ENCODE data around the gene SRSF6.

Gene SRSF6

GRCh38 chr20:43465625-43465943, 7.9 kb downstream of the SRSF6 start:
- DNase-seq (ENCODE audit: low read depth) = no peak
- no peak for TF ChIP-seq CTCF (IDR thresholded peaks at IDR 0.05; ENCODE audit: control insufficient read depth, extremely low read depth, insufficient read depth)
- H3K4me3 ChIP-seq (ENCODE audit: low read depth, low read length) = no peak overlapping the region

- DNase-seq (ENCODE audit: low read depth) = no peak
- TF ChIP-seq CTCF (IDR thresholded peaks at IDR 0.05; ENCODE audit: control insufficient read depth, extremely low read depth, insufficient read depth) = no peak
Observed at GRCh38 chr20:43467589-43467988, 9.9 kb downstream of the SRSF6 start.

DNA sequence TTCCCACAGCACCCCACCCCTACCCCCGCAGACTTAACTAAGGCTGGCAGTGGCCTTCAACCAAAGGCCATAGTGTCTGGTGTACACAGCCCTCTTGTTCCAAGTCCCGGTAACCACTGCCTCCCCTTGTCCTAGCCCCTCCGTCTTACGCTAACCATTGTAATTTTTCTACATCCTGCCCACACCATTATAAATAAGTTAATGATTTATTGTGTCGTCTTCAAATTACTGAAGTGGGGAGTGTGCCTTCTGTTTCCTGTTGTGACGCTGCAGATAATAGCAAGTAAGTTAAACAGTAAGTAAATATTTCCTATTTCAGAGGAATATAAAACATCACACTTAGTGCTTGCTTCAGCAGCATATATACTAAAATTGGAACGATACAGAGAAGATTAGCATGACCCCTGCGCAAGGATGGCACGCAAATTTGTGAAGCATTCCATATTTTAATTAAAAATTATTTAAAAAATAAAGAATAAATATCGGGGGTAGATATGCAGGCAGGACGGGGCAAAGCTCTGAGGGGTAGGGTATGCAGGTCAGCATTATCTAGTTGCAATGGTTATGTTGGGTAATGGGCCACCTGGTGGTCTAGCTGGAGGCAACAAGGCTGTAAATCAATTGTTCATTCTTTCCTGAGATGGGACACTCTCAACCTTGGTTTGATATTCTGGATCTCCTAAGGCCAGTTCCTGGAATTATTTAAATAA, 15.1 kb downstream of the SRSF6 start:
- DNase-seq (ENCODE audit: low read depth) = no peak
- no peak for TF ChIP-seq CTCF (IDR thresholded peaks at IDR 0.05; ENCODE audit: control insufficient read depth, extremely low read depth, insufficient read depth)
- H3K4me3 ChIP-seq (ENCODE audit: low read depth, low read length) = no peak overlapping the region

More at GRCh38 chr20:43467589-43467988, 9.9 kb downstream of the SRSF6 start:
- H3K4me3 ChIP-seq (ENCODE audit: low read depth, low read length) = no peak overlapping the region

- no peak for TF ChIP-seq CTCF (IDR thresholded peaks at IDR 0.05; ENCODE audit: control insufficient read depth, extremely low read depth, insufficient read depth)
- DNase-seq (ENCODE audit: low read depth) = no peak
- no peak overlapping the region for H3K4me3 ChIP-seq (ENCODE audit: low read depth, low read length)
Observed at GRCh38 chr20:43473381-43473704, 15.6 kb downstream of the SRSF6 start.

DNA sequence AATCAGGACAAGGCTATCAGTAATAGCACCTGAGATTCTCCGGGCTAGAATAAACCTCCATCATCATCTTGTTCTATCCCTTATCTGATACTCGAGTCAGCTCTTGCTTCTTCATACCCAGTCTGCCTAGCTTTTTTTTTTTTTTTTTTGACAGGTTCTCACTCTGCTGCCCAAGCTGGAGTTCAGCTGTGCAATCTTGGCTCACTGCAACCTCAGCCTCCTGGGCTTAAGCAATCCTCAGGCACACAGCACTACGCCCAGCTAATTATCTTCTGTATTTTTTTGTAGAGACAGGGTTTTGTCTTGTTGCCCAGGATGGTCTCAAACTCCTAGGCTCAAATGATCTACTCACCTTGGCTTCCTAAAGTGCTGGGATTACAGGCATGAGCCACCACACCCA, 19.5 kb downstream of the SRSF6 start:
- no peak for DNase-seq (ENCODE audit: low read depth)
- H3K4me3 ChIP-seq (ENCODE audit: low read depth, low read length) = no peak overlapping the region
- no peak for TF ChIP-seq CTCF (IDR thresholded peaks at IDR 0.05; ENCODE audit: control insufficient read depth, extremely low read depth, insufficient read depth)

GRCh38 chr20:43477619-43478018, 19.9 kb downstream of the SRSF6 start:
- DNase-seq (ENCODE audit: low read depth) = no peak
- H3K4me3 ChIP-seq (ENCODE audit: low read depth, low read length) = no peak overlapping the region
- TF ChIP-seq CTCF (IDR thresholded peaks at IDR 0.05; ENCODE audit: control insufficient read depth, extremely low read depth, insufficient read depth) = no peak

- H3K4me3 ChIP-seq (ENCODE audit: low read depth, low read length) = no peak overlapping the region
- no peak for TF ChIP-seq CTCF (IDR thresholded peaks at IDR 0.05; ENCODE audit: control insufficient read depth, extremely low read depth, insufficient read depth)
- no peak for DNase-seq (ENCODE audit: low read depth)
Observed at GRCh38 chr20:43490038-43490437, 32.3 kb downstream of the SRSF6 start.
